ENCODE data around the gene SLC22A1. TPM values are rescaled to one million over a fixed set of nuclear protein-coding genes. Genes with fewer than 3 reads are reported as not detected.

SLC22A1 gene
- total and polyA plus RNA-seq, 2 donors (not counting 3 experiments of a cell fraction or from before 2014, with no cell fraction given): 0.04 TPM; not detected in 1

GRCh38 chr6:160118620-160119229 lies 2.9 kb upstream of the SLC22A1 start:
- TF ChIP-seq CTCF (IDR thresholded peaks at IDR 0.05; ENCODE audit: extremely low read depth in 1 of 2, insufficient read depth in 1 of 2, low read depth in 1 of 2, low read length in 2 of 2) (no peak), POLR2AphosphoS5 (IDR thresholded peaks at IDR 0.05; ENCODE audit: insufficient read depth, low read depth, low read length) (no peak), JUN (IDR thresholded peaks at IDR 0.05; ENCODE audit: borderline replicate concordance, insufficient read depth, insufficient read length, low read depth) (no peak), POLR2A (IDR thresholded peaks at IDR 0.05; ENCODE audit: low read depth, low read length) (no peak), MYC (IDR thresholded peaks at IDR 0.05; ENCODE audit: low read depth, low read length) (no peak), FOS (IDR thresholded peaks at IDR 0.05; ENCODE audit: borderline replicate concordance, insufficient read depth, low read length) (no peak), EZH2 (IDR thresholded peaks at IDR 0.05; ENCODE audit: borderline replicate concordance, low read depth, low read length, severe bottlenecking) (no peak), GATA2 (IDR thresholded peaks at IDR 0.05; ENCODE audit: insufficient read depth, insufficient read length, low read depth, low read length) (no peak)
- TF ChIP-seq, protein P1, sequence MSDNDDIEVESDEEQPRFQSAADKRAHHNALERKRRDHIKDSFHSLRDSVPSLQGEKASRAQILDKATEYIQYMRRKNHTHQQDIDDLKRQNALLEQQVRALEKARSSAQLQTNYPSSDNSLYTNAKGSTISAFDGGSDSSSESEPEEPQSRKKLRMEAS (IDR thresholded peaks at IDR 0.05; ENCODE audit: insufficient read depth, insufficient read length): no peak
- Histone ChIP-seq H3K27me3 (ENCODE audit: control insufficient read depth in 2 of 2, insufficient read depth in 2 of 2, low read length in 2 of 2) (no peaks in the 10 kb centered on the region), H3K4me3 (replicated peaks in 1 of 3; ENCODE audit: insufficient read depth in 1 of 3, low read depth in 1 of 3, low read length in 3 of 3) (no peak overlapping the region), H3K9me3 (replicated peaks; ENCODE audit: control insufficient read depth, insufficient read depth, low read length) (no peaks in the 10 kb centered on the region), H3K36me3 (ENCODE audit: control insufficient read depth in 2 of 2, extremely low read depth in 1 of 2, insufficient read depth in 2 of 2, low read length in 2 of 2) (no peaks in the 10 kb centered on the region), H3K27ac (ENCODE audit: insufficient read depth, low read depth, low read length) (no peak overlapping the region), H3K79me2 (ENCODE audit: control insufficient read depth, insufficient read depth, low read length) (no peaks in the 10 kb centered on the region), H3K4me2 (ENCODE audit: insufficient read depth, low read length) (no peak overlapping the region), H3K4me1 (ENCODE audit: control insufficient read depth, extremely low read depth, insufficient read depth, low read length) (no peaks in the 10 kb centered on the region), H3K9ac (replicated peaks; ENCODE audit: extremely low read depth, insufficient read depth, low read length) (no peak overlapping the region), H2AFZ (ENCODE audit: low read depth, low read length) (no peak overlapping the region), H4K20me1 (replicated peaks; ENCODE audit: control insufficient read depth, extremely low read depth, insufficient read depth, low read length) (no peaks in the 10 kb centered on the region), H3K9me1 (replicated peaks; ENCODE audit: control insufficient read depth, extremely low read depth, insufficient read depth, low read length) (no peaks in the 10 kb centered on the region)
- no peak for DNase-seq (ENCODE audit: low read depth, low spot score)
- BruUV-seq (replicated peaks): no TSS peak
- FAIRE-seq: no peak
- intact Hi-C loops (cut with micrococcal nuclease) (no loop called here), dilution Hi-C loops (cut with MboI; ENCODE audit: extremely low pct_ligation_motif_present, low sequenced_read_pairs) (no loop called here)
- ChIA-PET POLR2A (no interaction called here), CTCF (interaction anchor here (2.4 kb wide), 1 partner anchor 19 kb away, joined by 6 read pairs; no protein-coding TSS in a partner anchor)

All from endothelial cell of umbilical vein (primary cell).